Activated T-helper 1 cell treated with anti-CD3 and anti-CD28 coated beads, Interleukin-12 subunit alpha, Interleukin-12 subunit beta, Interleukin-2, Interleukin-4 antibody, amounts not matched to agents 30 ng/mL and 10 ng/mL and 1 ng/mL, durations not matched to agents 14 hours and 24 hours and 36 hours (primary cell): ENCODE results near the gene ELMO3. TPM values are rescaled to one million over a fixed set of nuclear protein-coding genes. Genes with fewer than 3 reads are reported as not detected.

Experiments used
- DNase-seq: peaks from one replicate; pipeline ENCODE4 v3.0.0; 2021; ENCODE audit warnings: low spot score
- H3K27ac Mint-ChIP-seq: one replicate; pipeline ENCODE4 v1.8.0; 2021; ENCODE audit warnings: mild to moderate bottlenecking, mixed read lengths
- H3K27me3 Mint-ChIP-seq: one replicate; pipeline ENCODE4 v1.8.0; 2022; ENCODE audit warnings: mild to moderate bottlenecking, moderate library complexity, mixed read lengths; ENCODE audit not compliant: insufficient read depth
- H3K36me3 Mint-ChIP-seq: one replicate; pipeline ENCODE4 v1.8.0; 2021; ENCODE audit warnings: low read depth, mixed read lengths
- H3K4me1 Mint-ChIP-seq: one replicate; pipeline ENCODE4 v1.8.0; 2021; ENCODE audit warnings: low read depth, mixed read lengths
- H3K4me3 Mint-ChIP-seq: one replicate; pipeline ENCODE4 v1.8.0; 2021; ENCODE audit warnings: mild to moderate bottlenecking, moderate library complexity, mixed read lengths
- H3K9me3 Mint-ChIP-seq: one replicate; pipeline ENCODE4 v1.8.0; 2021; ENCODE audit warnings: mixed read lengths
- intact Hi-C: fragments of 100-400 bp; cut with micrococcal nuclease; formaldehyde crosslinking; loops from one replicate; pipeline ENCODE4 v1.15.1; 2024
- total RNA-seq: library from RNA; stranded (reverse); gene quantifications from 2 replicates; pipeline ENCODE4 v1.2.3, GENCODE V29; 2022

The ELMO3 gene
- total RNA-seq, 1 donor from 2014 or later, result 8.5 TPM

DNA sequence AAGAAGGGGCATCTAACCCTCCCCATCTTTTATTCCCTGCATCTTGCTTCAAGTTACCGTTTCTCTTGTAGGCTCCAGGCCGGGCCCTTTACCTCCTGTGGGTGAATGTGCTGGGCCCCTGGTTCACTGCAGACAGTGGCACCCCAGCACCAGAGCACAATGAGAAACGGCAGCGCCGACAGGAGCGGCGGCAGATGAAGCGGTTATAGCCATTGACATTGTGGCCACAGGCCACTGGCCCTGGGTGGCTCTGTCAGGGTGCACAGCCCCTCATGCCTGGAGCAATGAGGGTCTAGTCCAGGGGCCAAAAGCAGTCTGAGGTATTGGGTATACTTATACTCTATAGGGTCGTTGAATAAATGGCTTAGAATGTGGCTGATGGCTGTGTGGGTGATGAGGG, 30.0 kb downstream of the ELMO3 start:
- DNase-seq, result no peak
- Mint-ChIP-seq H3K27ac (no peak overlapping the region), H3K4me1 (peaks cover 36% of the 10 kb centered on the region), H3K27me3 (no peaks in the 10 kb centered on the region), H3K36me3 (peaks cover 32% of the 10 kb centered on the region), H3K9me3 (no peaks in the 10 kb centered on the region), H3K4me3 (peak overlapping the region; percentile 71)
- intact Hi-C loops, result loop anchor here (5.0 kb wide), 1 partner anchor 433 kb away; the partner anchor contains the start of genes ACD and PARD6A

DNA sequence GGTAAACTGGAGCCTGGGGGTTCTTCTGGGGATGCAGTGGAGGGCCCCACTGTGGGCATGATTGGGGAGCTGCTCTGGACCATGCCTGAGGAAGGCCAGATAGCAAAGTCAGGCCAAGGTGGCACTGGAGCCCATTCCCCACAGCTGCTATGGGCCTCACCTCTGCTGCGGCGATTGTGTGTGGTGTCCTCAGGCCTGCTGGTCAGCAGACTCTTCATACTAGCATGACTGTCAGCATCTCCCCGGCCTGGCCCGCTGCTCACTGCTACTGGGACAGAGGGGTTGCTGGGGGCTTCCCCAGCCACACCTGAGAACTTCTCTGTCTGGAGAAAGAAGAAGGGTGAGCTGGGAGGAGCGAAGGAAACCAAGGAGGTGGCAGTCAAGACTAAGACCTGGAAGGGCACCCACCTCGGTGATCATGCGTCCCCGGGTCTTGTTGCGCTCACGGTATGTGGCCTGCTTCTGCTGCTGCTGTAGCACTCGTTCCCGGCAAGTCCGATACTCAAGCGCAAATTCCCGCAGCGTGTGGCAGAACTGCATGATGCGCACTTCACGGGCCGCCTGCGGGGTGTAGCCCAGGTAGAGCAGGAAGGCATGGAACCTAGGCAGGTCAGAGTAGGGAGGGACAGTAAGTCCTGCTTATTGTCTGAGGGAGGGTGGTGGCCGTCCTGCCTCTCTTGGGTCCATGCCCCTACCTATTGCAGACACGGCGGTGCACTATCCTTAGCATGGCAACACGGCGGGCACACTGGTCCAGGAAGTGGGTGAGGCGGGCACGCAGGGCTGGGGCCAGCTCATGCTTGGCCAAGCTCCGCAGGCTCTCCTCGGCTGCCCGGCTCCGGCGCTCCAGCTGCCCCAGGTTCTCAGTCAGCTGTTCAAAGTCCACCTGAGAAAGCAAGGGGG, 31.2 kb downstream of the ELMO3 start:
- Mint-ChIP-seq H3K9me3 (no peaks in the 10 kb centered on the region), H3K4me3 (no peak overlapping the region), H3K27ac (no peak overlapping the region), H3K36me3 (peaks cover 36% of the 10 kb centered on the region), H3K4me1 (peaks cover 24% of the 10 kb centered on the region), H3K27me3 (no peaks in the 10 kb centered on the region)
- intact Hi-C loops, result loop anchor here (5.0 kb wide), 1 partner anchor 432 kb away; the partner anchor contains the start of genes ACD and PARD6A
- DNase-seq, result no peak

DNA sequence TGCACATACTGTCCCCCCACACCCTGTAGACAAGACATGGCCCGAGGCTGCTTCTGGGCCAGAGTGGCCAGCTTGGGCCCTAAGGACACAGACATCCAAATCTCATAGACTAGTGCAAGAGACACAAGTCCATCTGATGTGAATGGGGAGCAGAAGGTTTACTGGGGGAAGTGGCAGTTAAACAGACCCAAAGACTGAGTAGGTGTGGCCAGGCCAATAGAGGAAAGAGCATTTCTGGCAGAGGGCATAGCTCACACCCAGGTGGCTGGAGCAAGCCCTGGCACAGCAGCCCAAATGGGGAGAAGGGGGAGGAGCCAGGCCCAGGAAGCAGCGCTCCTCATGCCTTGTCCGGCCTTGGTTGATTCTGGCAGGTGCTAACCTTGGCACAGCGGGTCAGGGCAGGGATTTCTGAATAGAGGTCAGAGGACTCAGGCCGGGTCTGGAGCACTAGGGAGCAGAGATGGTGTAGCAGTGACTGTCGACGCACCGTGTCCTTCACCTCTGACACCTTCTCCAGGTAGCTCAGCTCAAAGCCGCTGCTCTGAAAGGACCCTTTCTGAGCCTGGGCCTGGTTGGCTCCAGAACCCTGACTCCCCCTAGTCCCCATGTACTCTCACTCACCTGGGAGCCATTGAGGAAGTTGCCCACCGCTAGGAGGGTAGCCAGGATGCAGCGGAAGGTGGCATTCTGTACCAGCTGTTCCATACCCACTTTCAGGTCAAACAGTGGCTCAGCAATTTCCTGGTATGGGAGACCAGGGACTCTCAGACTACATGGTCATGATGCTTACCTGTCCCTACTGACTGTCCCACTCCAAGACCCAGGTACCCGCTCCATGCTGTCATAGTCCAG, 32.1 kb downstream of the ELMO3 start:
- H3K4me3 Mint-ChIP-seq, result no peak overlapping the region
- DNase-seq, result no peak
- H3K9me3 Mint-ChIP-seq, result no peaks in the 10 kb centered on the region
- H3K36me3 Mint-ChIP-seq, result peaks cover 38% of the 10 kb centered on the region
- intact Hi-C loops, result no loop called here
- H3K4me1 Mint-ChIP-seq, result peaks cover 15% of the 10 kb centered on the region
- H3K27me3 Mint-ChIP-seq, result no peaks in the 10 kb centered on the region
- H3K27ac Mint-ChIP-seq, result no peak overlapping the region

DNA sequence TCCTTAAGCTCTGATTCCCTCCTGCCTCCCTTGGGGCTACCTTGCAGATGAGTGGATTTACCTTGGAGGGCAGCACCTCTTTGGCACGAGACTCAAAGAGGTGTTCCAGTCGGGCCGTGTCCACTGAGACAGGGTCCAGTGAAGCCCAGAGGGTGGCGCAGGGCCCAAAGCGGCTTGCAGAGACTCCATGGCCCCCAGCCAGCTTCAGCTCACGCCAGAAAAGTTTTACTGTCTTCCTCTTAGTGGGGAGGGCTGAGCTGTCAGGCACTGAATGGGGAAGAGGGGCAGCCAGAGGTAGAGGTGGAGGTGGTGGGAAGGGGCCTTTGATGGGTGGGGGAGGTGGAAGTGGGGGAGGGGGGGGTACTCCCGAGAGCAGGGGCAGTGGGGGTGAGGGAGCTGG, 34.7 kb downstream of the ELMO3 start:
- H3K4me1 Mint-ChIP-seq, result no peaks in the 10 kb centered on the region
- H3K27ac Mint-ChIP-seq, result no peak overlapping the region
- no peaks in the 10 kb centered on the region for H3K27me3 Mint-ChIP-seq
- no peaks in the 10 kb centered on the region for H3K9me3 Mint-ChIP-seq
- peaks cover 37% of the 10 kb centered on the region for H3K36me3 Mint-ChIP-seq
- H3K4me3 Mint-ChIP-seq, result no peak overlapping the region
- intact Hi-C loops, result no loop called here
- DNase-seq, result no peak

DNA sequence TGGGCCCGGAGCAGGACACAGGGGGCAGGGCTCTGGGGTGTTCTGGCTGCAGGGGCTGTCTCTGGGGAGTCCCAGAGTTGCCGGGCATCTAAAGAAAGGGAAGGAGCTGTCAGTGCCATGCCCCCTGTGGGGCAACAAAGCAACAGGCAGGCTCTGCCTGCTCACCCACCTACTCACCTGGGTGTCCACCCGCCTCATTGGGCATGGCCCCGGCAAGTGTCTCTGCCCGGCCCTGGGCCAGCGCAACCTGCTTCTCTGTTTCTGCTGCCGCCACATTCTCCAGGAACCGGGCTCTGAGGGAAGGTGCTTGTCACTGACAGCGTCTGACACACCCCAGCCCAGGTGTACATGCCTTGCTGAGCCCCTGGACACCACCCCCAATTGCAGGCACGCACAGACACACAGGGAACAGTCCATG, 35.3 kb downstream of the ELMO3 start:
- Mint-ChIP-seq H3K27ac (no peak overlapping the region), H3K4me3 (no peak overlapping the region), H3K4me1 (peaks cover 3% of the 10 kb centered on the region), H3K36me3 (peaks cover 33% of the 10 kb centered on the region), H3K27me3 (no peaks in the 10 kb centered on the region), H3K9me3 (no peaks in the 10 kb centered on the region)
- DNase-seq, result no peak
- intact Hi-C loops, result no loop called here

DNA sequence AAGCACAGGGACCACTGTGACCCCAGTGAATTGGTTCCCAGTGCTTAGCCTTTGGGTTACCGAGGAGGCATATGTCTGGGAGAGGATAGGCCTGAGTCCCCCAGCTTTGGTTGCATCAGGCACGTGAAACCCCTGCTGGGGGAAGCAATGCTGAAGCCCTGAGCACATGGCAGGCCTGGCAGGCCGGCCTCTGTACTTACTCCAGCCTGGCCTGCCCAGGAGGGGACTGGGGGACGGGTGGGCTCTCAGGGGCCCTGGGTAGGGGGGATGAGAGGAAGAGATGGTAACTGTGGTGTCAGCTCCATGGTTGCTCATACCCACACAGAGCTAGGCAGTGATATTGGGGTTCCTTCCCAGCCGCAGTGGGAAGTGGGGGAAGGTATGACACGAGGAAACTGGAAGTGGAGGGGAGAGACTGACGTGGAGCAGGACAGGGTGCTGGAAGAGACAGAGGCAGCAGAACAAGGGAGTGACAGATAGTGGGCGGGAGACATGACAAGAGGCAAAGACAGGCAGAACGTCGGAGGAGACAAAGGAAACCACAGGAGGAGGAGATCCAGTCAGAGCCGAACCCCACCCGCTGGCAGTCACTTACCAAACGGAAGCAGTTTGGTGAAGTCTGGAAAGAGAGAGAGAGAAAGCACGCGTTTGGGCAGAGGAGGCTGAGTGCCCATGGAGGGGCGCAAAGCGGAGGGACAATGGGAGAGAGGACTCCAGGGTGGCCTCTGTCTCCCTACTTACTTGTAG, 37.1 kb downstream of the ELMO3 start:
- Mint-ChIP-seq H3K27me3 (no peaks in the 10 kb centered on the region), H3K27ac (peak overlapping the region; percentile 80), H3K4me1 (peaks cover 10% of the 10 kb centered on the region), H3K4me3 (peak overlapping the region; percentile 31), H3K9me3 (no peaks in the 10 kb centered on the region), H3K36me3 (peaks cover 27% of the 10 kb centered on the region)
- intact Hi-C loops, result loop anchor here (1.0 kb wide), 2 partner anchors 8 to 10 kb away; no protein-coding TSS in a partner anchor
- DNase-seq, result no peak

DNA sequence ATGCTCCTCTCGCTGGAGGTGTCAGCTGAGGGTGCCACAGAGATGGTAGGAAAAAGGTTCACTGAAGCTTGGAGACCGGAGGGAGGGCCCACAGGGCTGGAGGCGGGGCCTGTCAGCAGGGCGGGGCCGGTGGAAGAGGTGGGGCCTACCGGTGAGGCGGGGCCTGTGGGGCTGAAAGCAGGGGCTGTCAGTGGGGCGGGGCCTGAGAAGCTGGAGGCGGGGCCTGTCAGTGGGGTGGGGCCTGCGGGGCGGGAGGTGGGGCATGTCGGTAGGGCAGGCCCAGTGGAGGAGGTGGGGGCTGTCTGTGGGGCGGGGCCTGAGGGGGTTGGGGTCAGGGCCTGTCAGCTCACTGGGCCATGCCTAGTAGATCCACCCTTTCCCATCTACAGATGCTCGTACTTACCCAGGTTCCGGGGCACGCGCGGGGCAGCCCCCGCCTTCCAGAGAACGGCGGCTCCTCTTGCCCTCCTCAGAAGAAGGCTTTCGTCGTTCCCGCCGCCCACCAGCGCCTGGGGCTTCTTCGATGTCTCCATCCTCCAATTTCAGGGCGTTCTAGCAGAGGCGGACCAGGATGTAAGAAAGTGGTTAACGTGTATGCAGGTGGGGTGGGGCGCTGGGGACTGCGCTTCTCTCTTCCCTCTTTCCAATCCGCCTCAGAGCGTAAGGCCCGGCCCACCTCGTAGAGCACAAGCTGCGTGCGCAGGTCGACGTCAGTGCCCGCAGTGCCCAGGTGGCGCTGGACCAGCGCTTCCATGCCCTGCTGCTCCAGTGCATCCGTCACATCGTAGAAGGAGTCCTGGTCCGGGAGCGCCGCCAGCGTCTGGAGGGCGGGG, 37.8 kb downstream of the ELMO3 start:
- Mint-ChIP-seq H3K4me1 (peaks cover 17% of the 10 kb centered on the region), H3K4me3 (peak overlapping the region; percentile 31), H3K9me3 (no peaks in the 10 kb centered on the region), H3K27ac (peak overlapping the region; percentile 80), H3K36me3 (peaks cover 29% of the 10 kb centered on the region), H3K27me3 (no peaks in the 10 kb centered on the region)
- intact Hi-C loops, result loop anchor here (1.0 kb wide), 2 partner anchors 8 to 10 kb away; no protein-coding TSS in a partner anchor
- DNase-seq, result peak; percentile 73

DNA sequence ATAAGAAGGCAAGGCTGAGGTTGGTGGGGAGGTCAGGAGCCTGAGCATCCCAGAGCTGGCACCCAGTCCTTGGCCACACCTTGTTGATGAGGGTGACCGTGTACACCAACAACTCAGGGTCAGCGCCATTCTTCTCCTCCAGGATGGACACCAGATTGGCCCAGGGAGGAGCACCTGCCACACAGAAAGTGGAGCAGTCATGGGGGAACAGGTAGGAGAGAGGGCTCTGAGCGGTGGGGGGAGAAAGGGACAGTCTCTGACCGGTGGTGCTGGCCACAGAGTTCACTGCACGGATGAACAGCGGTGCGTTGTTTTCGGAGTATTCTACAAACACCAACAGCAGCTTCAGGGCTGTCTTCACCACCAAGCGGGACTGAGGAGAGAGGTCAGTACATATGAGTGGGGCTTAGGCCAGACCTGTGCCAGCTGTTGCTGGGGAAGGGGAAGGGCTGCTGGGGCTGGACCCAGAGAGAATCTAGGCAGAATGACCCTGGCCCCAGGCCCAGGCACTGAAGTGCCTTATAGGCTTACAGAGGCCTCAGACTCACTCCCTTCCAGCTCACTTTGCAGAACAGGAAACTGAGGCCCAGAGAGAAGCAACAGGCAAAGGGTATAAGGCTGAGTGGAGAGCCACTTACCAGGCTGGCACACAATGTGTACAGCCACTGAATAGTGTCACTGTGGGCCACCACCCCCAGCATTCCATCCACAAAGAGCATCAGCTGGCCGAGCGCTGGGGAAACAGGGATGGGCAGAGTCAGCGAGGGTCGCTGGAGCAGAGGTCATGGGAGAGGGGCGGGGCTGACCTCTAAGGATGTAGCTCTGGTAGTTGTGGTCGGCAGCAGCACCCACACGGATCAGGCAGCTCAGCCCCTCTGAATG, 38.7 kb downstream of the ELMO3 start:
- H3K9me3 Mint-ChIP-seq, result no peaks in the 10 kb centered on the region
- no peak overlapping the region for H3K27ac Mint-ChIP-seq
- H3K27me3 Mint-ChIP-seq, result no peaks in the 10 kb centered on the region
- no peak for DNase-seq
- H3K4me1 Mint-ChIP-seq, result peaks cover 26% of the 10 kb centered on the region
- intact Hi-C loops, result no loop called here
- peaks cover 31% of the 10 kb centered on the region for H3K36me3 Mint-ChIP-seq
- H3K4me3 Mint-ChIP-seq, result no peak overlapping the region

DNA sequence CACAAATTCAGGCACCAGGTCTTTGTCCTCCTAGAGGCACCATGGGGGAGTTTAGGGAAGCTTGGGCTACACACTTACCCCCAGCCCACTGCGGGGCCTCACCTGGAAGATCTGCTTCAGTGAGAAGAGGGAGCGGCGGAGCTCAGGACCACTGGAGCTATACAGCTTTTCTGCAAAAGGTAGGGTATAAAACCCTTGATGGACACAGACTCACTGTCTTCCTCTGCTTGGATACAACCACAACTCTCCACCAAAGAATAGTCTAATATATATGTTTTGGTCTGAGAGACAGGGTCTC, 39.3 kb downstream of the ELMO3 start:
- Mint-ChIP-seq H3K27ac (no peak overlapping the region), H3K36me3 (peaks cover 30% of the 10 kb centered on the region), H3K27me3 (no peaks in the 10 kb centered on the region), H3K4me1 (peaks cover 28% of the 10 kb centered on the region), H3K4me3 (no peak overlapping the region), H3K9me3 (no peaks in the 10 kb centered on the region)
- DNase-seq, result no peak
- intact Hi-C loops, result no loop called here

DNA sequence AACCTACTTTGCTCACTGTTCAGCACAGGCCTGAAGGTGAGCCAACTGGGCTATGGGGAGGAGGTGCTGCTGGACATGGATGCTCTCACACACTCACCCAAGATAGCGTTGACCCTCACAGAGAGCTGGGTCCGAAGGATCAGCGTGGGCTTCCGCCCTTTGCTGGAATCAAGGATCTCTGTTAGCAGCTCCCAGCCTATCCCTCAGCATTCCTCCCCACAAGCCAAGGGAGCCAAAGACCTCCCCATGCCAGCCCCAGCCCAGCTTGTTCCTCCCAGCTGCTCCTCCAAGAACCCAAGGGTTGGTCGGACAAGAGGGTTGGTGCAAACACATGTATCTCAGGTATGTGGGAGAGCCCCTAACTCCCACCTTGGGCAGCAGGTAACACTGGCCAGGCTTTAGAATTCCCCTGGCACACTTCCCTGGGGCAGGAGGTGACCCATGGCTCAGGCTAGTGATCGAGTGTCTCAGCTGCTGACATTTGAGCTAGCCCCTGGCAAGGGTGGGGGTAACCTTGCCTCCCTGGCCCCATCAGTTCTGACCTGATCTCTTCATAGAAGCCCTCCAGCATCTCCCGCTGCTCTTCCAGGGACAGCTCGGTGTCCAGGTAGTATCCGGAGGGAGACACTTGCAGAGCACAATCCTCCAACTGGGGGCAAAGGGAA, 40.0 kb downstream of the ELMO3 start:
- H3K27ac Mint-ChIP-seq, result peak overlapping the region; percentile 16
- intact Hi-C loops, result no loop called here
- no peaks in the 10 kb centered on the region for H3K27me3 Mint-ChIP-seq
- H3K9me3 Mint-ChIP-seq, result no peaks in the 10 kb centered on the region
- peaks cover 35% of the 10 kb centered on the region for H3K4me1 Mint-ChIP-seq
- no peak for DNase-seq
- peaks cover 27% of the 10 kb centered on the region for H3K36me3 Mint-ChIP-seq
- no peak overlapping the region for H3K4me3 Mint-ChIP-seq

DNA sequence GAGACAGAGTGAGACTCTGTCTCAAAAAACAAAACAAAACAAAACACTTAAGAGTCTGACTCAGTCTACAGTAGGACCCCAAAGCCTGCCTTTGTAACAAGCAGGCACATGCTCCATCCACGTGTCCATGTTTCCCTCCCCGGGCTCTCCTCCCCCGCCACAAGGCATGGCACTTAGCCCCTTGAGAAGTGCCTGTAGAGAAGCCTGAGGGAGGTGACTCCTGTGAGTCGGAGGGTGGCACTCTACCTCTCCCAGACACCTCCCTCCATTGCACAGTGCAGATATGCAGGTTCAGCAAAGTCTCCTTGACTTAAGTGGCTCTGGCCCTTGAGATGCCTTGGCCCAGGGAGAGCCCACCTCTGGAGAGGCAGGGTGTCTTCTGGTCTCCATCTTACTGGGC, 41.6 kb downstream of the ELMO3 start:
- Mint-ChIP-seq H3K4me3 (no peak overlapping the region), H3K36me3 (peaks cover 23% of the 10 kb centered on the region), H3K4me1 (peaks cover 51% of the 10 kb centered on the region), H3K27ac (no peak overlapping the region), H3K9me3 (no peaks in the 10 kb centered on the region), H3K27me3 (no peaks in the 10 kb centered on the region)
- no peak for DNase-seq
- intact Hi-C loops, result loop anchor here (10.0 kb wide), 2 partner anchors 844 to 1084 kb away; partner anchors contain the start of gene NFATC3
